Right lobe of liver (tissue), 6 donors: ENCODE measurements around the gene ANKS1B. TPM values are rescaled to one million over a fixed set of nuclear protein-coding genes. Genes with fewer than 3 reads are reported as not detected.

Experiments used
- ATAC-seq, 4 donors: fragments of 200-7000 bp; cut with Tn5 transposase; one replicate each; pipeline ENCODE4 v1.9.1; 2020; ENCODE audit warnings: mild to moderate bottlenecking in 4 of 4, moderate library complexity in 4 of 4
- DNase-seq, 3 donors: peaks; one replicate each; pipeline ENCODE4 v3.0.0-alpha.2; 2020
- H3K27ac ChIP-seq, 3 donors: fragments of 200-600 bp; one replicate each; pipeline ENCODE4 v1.8.0; 2022
- H3K27me3 ChIP-seq, 2 donors: fragments of 200-600 bp; one replicate each; pipeline ENCODE4 v1.8.0; 2022
- H3K36me3 ChIP-seq, 4 donors: fragments of 200-600 bp; sonication (generic) in 1 of 4; one replicate each; pipeline versions ENCODE4 v1.5.1 to v1.8.0; 2017 to 2022; ENCODE audit warnings: control low read depth in 1 of 4
- H3K4me1 ChIP-seq, 4 donors: fragments of 200-600 bp; sonication (generic) in 1 of 4; one replicate each; pipeline versions ENCODE4 v1.5.1 to v1.8.0; 2017 to 2022; ENCODE audit warnings: control low read depth in 1 of 4
- H3K4me3 ChIP-seq, 3 donors: fragments of 200-600 bp; one replicate each; pipeline ENCODE4 v1.8.0; 2022
- H3K9me3 ChIP-seq, 4 donors: fragments of 200-600 bp; sonication (generic) in 1 of 4; one replicate each; pipeline versions ENCODE4 v1.5.1 to v1.8.0; 2017 to 2022; ENCODE audit warnings: control low read depth in 1 of 4
- CTCF ChIP-seq, 4 donors: fragments of 200-600 bp in 3 of 4; fragments of 450-650 bp in 1 of 4; IDR thresholded peaks; one replicate each; pipeline versions ENCODE4 v1.5.1 to v1.8.0; 2016 to 2022; ENCODE audit warnings: antibody characterized with exemption in 4 of 4, mild to moderate bottlenecking in 2 of 4
- POLR2A ChIP-seq: fragments of 450-650 bp; IDR thresholded peaks from one replicate; pipeline ENCODE4 v1.6.1; 2017; ENCODE audit warnings: antibody characterized with exemption, mild to moderate bottlenecking
- WGBS: methylation state at CpG from one replicate; pipeline ENCODE4 v1.1.6; 2018; ENCODE audit warnings: low coverage, low lambda C conversion rate; ENCODE audit not compliant: insufficient coverage; ENCODE audit errors: missing lambda C conversion rate; 5-methylcytosine and 5-hydroxymethylcytosine counted together
- intact Hi-C, 2 donors: fragments of 100-400 bp; cut with DNase I; formaldehyde crosslinking; loops; one replicate each; pipeline versions ENCODE4 v1.11.2 to v1.14.1; 2022
- total RNA-seq, 6 experiments: library from RNA; depleted of rRNA in 2 of 6; stranded (reverse); fragments of >200 nt in 2 of 6; fragmentation: NEBNext Ultra II Directional in 3 of 6; extraction: Animal tissue kit (Norgen Biotek cat#: 25700) in 3 of 6; gene quantifications; one replicate each; pipeline versions ENCODE4 v1.1.0 to v1.2.4, GENCODE V29; 2016 to 2023
- donor health status: DM: no; HTN: yes; CAD: no.
- donor health status: DM: no; HTN: no; CAD: no.
- donor health status: DM: no; HTN: no; CAD: no.
- donor health status: DM: no; HTN: yes; CAD: no.
- donor health status: DM: no; HTN: yes; CAD: no.

The ANKS1B gene
- total RNA-seq, 6 experiments from 2014 or later, result 0.17 to 1.9 (median 0.44) TPM; not detected in 1

- intact Hi-C loops, result no loop called here
These were observed 1232.0 kb downstream of the ANKS1B start for GRCh38 chr12:98752726-98753125.

GRCh38 chr12:98751580-98752115 lies 1233.1 kb downstream of the ANKS1B start:
- H3K27me3 ChIP-seq, result no peaks in the 10 kb centered on the region
- no peak overlapping the region for H3K27ac ChIP-seq
- H3K4me1 ChIP-seq, result no peaks in the 10 kb centered on the region
- DNase-seq (no peak), ATAC-seq (no peak)
- no peak overlapping the region for H3K4me3 ChIP-seq
- no peaks in the 10 kb centered on the region for H3K9me3 ChIP-seq
- intact Hi-C loops, result no loop called here
- no peaks in the 10 kb centered on the region for H3K36me3 ChIP-seq
- WGBS, result 76% methylated on average over 4 of the region's 4 CpGs
- TF ChIP-seq POLR2A (no peak), CTCF (IDR thresholded peaks at IDR 0.05) (no peak)

More at GRCh38 chr12:98752726-98753125, 1232.0 kb downstream of the ANKS1B start:
- ATAC-seq (no peak), DNase-seq (no peak)
- Histone ChIP-seq H3K36me3 (no peaks in the 10 kb centered on the region), H3K27ac (no peak overlapping the region), H3K9me3 (no peaks in the 10 kb centered on the region), H3K4me3 (no peak overlapping the region), H3K27me3 (no peaks in the 10 kb centered on the region), H3K4me1 (no peaks in the 10 kb centered on the region)
- WGBS, result 89% methylated on average over 5 of the region's 5 CpGs
- TF ChIP-seq CTCF (IDR thresholded peaks at IDR 0.05), result no peak
- TF ChIP-seq POLR2A, result no peak

- no peak overlapping the region for H3K27ac ChIP-seq
- H3K9me3 ChIP-seq, result no peaks in the 10 kb centered on the region
- no peak overlapping the region for H3K4me3 ChIP-seq
- ATAC-seq, result no peak
- H3K27me3 ChIP-seq, result no peaks in the 10 kb centered on the region
- 51% methylated on average over 4 of the region's 9 CpGs for WGBS
- intact Hi-C loops, result no loop called here
- H3K36me3 ChIP-seq, result no peaks in the 10 kb centered on the region
- H3K4me1 ChIP-seq, result peaks cover 0 to 2% (median 0%) of the 10 kb centered on the region in 4 donors
- TF ChIP-seq POLR2A (no peak), CTCF (IDR thresholded peaks at IDR 0.05) (no peak)
- no peak for DNase-seq
These were observed 1234.2 kb downstream of the ANKS1B start for GRCh38 chr12:98750511-98750910.

GRCh38 chr12:98748463-98748862 lies 1236.3 kb downstream of the ANKS1B start:
- WGBS, result 100% methylated on average over 1 of the region's 3 CpGs
- peaks cover 0 to 6% (median 0%) of the 10 kb centered on the region in 4 donors for H3K4me1 ChIP-seq
- TF ChIP-seq POLR2A (no peak), CTCF (IDR thresholded peaks at IDR 0.05) (no peak)
- DNase-seq, result no peak
- no peak overlapping the region for H3K27ac ChIP-seq
- no peaks in the 10 kb centered on the region for H3K9me3 ChIP-seq
- H3K36me3 ChIP-seq, result no peaks in the 10 kb centered on the region
- ATAC-seq, result no peak
- intact Hi-C loops, result no loop called here
- H3K4me3 ChIP-seq, result no peak overlapping the region
- H3K27me3 ChIP-seq, result no peaks in the 10 kb centered on the region
